ENCODE results near the gene OPHN1.

DNA sequence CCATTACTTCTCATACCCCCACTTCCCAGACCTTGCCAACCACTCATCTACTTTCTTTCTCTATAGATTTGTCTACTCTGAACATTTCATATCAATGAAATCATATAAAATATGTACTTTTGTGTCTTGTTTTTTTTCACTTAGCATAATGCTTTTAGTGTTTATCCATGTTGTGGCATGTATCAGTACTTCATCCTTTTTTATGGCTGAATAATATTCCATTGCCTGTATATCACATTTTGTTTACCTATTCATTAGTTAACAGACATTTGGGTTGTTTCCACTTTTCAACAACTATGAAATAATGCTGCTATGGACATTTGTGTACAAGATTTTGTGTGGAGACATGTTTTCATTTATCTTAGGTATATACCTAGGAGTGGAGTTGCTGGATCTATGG is 324.1 kb downstream of the OPHN1 start:
- TF ChIP-seq, protein P1, sequence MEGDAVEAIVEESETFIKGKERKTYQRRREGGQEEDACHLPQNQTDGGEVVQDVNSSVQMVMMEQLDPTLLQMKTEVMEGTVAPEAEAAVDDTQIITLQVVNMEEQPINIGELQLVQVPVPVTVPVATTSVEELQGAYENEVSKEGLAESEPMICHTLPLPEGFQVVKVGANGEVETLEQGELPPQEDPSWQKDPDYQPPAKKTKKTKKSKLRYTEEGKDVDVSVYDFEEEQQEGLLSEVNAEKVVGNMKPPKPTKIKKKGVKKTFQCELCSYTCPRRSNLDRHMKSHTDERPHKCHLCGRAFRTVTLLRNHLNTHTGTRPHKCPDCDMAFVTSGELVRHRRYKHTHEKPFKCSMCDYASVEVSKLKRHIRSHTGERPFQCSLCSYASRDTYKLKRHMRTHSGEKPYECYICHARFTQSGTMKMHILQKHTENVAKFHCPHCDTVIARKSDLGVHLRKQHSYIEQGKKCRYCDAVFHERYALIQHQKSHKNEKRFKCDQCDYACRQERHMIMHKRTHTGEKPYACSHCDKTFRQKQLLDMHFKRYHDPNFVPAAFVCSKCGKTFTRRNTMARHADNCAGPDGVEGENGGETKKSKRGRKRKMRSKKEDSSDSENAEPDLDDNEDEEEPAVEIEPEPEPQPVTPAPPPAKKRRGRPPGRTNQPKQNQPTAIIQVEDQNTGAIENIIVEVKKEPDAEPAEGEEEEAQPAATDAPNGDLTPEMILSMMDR (IDR thresholded peaks at IDR 0.05 in 2 of 3, conservative IDR thresholded peaks at IDR 0.05 in 1 of 3; ENCODE audit: control insufficient read depth in 2 of 3, extremely low read depth in 1 of 3, insufficient read depth in 1 of 3, low read depth in 3 of 3, low read length in 3 of 3) = no peak
- TF ChIP-seq, protein P2, sequence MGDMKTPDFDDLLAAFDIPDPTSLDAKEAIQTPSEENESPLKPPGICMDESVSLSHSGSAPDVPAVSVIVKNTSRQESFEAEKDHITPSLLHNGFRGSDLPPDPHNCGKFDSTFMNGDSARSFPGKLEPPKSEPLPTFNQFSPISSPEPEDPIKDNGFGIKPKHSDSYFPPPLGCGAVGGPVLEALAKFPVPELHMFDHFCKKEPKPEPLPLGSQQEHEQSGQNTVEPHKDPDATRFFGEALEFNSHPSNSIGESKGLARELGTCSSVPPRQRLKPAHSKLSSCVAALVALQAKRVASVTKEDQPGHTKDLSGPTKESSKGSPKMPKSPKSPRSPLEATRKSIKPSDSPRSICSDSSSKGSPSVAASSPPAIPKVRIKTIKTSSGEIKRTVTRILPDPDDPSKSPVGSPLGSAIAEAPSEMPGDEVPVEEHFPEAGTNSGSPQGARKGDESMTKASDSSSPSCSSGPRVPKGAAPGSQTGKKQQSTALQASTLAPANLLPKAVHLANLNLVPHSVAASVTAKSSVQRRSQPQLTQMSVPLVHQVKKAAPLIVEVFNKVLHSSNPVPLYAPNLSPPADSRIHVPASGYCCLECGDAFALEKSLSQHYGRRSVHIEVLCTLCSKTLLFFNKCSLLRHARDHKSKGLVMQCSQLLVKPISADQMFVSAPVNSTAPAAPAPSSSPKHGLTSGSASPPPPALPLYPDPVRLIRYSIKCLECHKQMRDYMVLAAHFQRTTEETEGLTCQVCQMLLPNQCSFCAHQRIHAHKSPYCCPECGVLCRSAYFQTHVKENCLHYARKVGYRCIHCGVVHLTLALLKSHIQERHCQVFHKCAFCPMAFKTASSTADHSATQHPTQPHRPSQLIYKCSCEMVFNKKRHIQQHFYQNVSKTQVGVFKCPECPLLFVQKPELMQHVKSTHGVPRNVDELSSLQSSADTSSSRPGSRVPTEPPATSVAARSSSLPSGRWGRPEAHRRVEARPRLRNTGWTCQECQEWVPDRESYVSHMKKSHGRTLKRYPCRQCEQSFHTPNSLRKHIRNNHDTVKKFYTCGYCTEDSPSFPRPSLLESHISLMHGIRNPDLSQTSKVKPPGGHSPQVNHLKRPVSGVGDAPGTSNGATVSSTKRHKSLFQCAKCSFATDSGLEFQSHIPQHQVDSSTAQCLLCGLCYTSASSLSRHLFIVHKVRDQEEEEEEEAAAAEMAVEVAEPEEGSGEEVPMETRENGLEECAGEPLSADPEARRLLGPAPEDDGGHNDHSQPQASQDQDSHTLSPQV (IDR thresholded peaks at IDR 0.05) = no peak
- no peak for TF ChIP-seq JUND (IDR thresholded peaks at IDR 0.05; ENCODE audit: low read depth, low read length)
- no peak for TF ChIP-seq POLR2A (IDR thresholded peaks at IDR 0.05; ENCODE audit: low read depth, low read length)
- no peak for TF ChIP-seq CREB1 (IDR thresholded peaks at IDR 0.05; ENCODE audit: low read depth)
- no peak for TF ChIP-seq MXI1 (IDR thresholded peaks at IDR 0.05; ENCODE audit: low read depth, low read length)
- TF ChIP-seq SMAD1 (IDR thresholded peaks at IDR 0.05; ENCODE audit: low read depth, partially characterized antibody) = no peak
- TF ChIP-seq PML (IDR thresholded peaks at IDR 0.05; ENCODE audit: low read length) = no peak
- no peak for TF ChIP-seq FOS (IDR thresholded peaks at IDR 0.05; ENCODE audit: borderline replicate concordance, extremely low read depth, insufficient read length)
- TF ChIP-seq CEBPB (IDR thresholded peaks at IDR 0.05; ENCODE audit: borderline replicate concordance in 1 of 2, low read depth in 2 of 2, low read length in 2 of 2) = no peak
